ENCODE measurements around the gene GLYATL1B. TPM values are rescaled to one million over a fixed set of nuclear protein-coding genes. Genes with fewer than 3 reads are reported as not detected.
"Not testable (repeated sequence)": the region's sequence is repeated elsewhere in the genome, so short reads cannot be mapped to it uniquely, and the experiment has no call there.

GLYATL1B gene
- total RNA-seq, 1 experiment from 2014 or later, result not detected

DNA sequence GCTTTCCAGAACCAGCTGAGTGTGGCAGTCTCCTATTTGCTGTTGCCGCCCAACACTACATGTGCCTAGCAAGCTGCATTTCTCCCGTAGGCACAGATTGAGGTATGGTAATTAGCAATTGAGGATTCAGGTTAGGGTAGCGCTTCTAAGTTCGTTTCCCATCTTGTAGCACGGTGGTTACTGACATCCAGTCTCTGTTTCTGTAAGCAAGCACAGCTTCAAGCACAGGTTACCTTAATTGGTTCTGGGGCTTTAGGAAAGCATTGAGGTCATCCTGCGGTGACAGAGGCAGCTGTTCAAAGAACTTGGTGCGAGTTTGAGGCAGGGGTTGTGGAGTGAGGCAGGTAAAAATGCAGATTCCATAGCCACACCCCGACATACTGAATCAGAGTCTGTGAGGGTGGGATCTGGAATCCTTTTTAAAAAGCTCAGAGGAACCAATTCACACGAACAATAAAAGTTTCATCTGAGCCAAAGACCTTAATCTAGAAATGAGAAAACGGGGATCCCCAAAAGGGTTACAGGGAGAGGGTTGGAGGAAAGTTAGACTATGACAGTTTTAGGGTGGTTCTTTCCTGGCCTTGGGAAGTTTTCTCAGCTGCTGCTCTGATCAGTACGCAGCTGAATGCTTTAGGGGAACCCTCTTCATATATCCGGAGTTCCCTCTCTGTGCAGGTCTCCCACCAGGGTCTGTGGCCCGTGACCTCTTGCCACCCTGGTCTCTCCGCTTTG lies 21.9 kb upstream of the GLYATL1B start:
- CTCF ChIA-PET; RAD21 ChIA-PET (ENCODE audit: low non-redundant PET in 1 of 2, low total read pairs in 2 of 2, uncharacterized antibody in 2 of 2, unreplicated experiment in 2 of 2); H3K4me1 ChIP-seq (ENCODE audit: control insufficient read depth in 1 of 2, insufficient read depth in 2 of 2, low read length in 2 of 2); DNase-seq (ENCODE audit: low read depth, low spot score); H3K79me2 ChIP-seq (ENCODE audit: insufficient read depth, low read length); H3K27ac ChIP-seq (ENCODE audit: low read depth, low read length); intact Hi-C loops (cut with micrococcal nuclease); H3K9me2 ChIP-seq (ENCODE audit: insufficient read depth); ATAC-seq; H3K36me3 ChIP-seq (ENCODE audit: control insufficient read depth in 1 of 2, insufficient read depth in 2 of 2, low read length in 2 of 2); H3K9me3 ChIP-seq (ENCODE audit: control insufficient read depth in 1 of 2, insufficient read depth in 1 of 2, low read depth in 1 of 2, low read length in 2 of 2); H3K4me3 ChIP-seq (replicated peaks in 1 of 2; ENCODE audit: low read depth in 1 of 2, low read length in 2 of 2); H2AFZ ChIP-seq (ENCODE audit: low read depth, low read length, poor library complexity, severe bottlenecking); BruUV-seq (replicated peaks); POLR2A ChIA-PET; H4K20me1 ChIP-seq (ENCODE audit: insufficient read depth); H3K9ac ChIP-seq (ENCODE audit: low read length); H3K4me2 ChIP-seq (ENCODE audit: low read length): not testable (repeated sequence)
- H3K27me3 ChIP-seq (ENCODE audit: insufficient read depth, low read length), result peaks cover 41% of the 10 kb centered on the region

DNA sequence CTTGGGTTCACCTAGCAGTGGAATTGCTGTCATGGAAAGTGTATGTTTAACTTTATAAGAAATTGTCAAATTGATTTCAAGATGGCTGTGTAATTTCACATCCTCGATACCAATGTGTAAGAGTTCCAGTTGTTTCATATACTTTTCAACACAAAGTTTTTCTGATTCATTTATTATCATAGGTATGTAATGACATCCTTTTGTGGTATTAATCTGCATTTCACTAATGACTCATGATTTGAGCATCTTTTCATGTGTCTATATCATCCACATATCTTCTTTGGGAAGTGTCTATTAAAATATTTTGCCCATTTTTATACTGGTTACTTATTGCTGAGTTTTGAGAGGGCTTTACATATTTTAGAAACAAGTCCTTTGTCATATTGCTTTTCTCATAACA lies 17.0 kb upstream of the GLYATL1B start:
- Histone ChIP-seq H3K4me1 (ENCODE audit: control insufficient read depth in 1 of 2, insufficient read depth in 2 of 2, low read length in 2 of 2) (no peaks in the 10 kb centered on the region), H3K36me3 (ENCODE audit: control insufficient read depth in 1 of 2, insufficient read depth in 2 of 2, low read length in 2 of 2) (no peaks in the 10 kb centered on the region), H4K20me1 (ENCODE audit: insufficient read depth) (no peaks in the 10 kb centered on the region), H3K27me3 (ENCODE audit: insufficient read depth, low read length) (peaks cover 63% of the 10 kb centered on the region), H3K9me2 (ENCODE audit: insufficient read depth) (no peaks in the 10 kb centered on the region), H3K4me3 (replicated peaks in 1 of 2; ENCODE audit: low read depth in 1 of 2, low read length in 2 of 2) (no peak overlapping the region), H3K4me2 (ENCODE audit: low read length) (no peak overlapping the region), H3K79me2 (ENCODE audit: insufficient read depth, low read length) (no peaks in the 10 kb centered on the region), H3K9me3 (ENCODE audit: control insufficient read depth in 1 of 2, insufficient read depth in 1 of 2, low read depth in 1 of 2, low read length in 2 of 2) (no peaks in the 10 kb centered on the region), H3K9ac (ENCODE audit: low read length) (no peak overlapping the region), H3K27ac (ENCODE audit: low read depth, low read length) (no peak overlapping the region), H2AFZ (ENCODE audit: low read depth, low read length, poor library complexity, severe bottlenecking) (no peak overlapping the region)
- no TSS peak for BruUV-seq (replicated peaks)
- ChIA-PET RAD21 (ENCODE audit: low non-redundant PET in 1 of 2, low total read pairs in 2 of 2, uncharacterized antibody in 2 of 2, unreplicated experiment in 2 of 2) (no interaction called here), CTCF (interaction anchor here (1.0 kb wide), 1 partner anchor 11 kb away, joined by 4 read pairs; no protein-coding TSS in a partner anchor), POLR2A (no interaction called here)
- ATAC-seq (no peak), DNase-seq (ENCODE audit: low read depth, low spot score) (no peak)
- intact Hi-C loops (cut with micrococcal nuclease), result no loop called here
- TF ChIP-seq EGR1 (IDR thresholded peaks at IDR 0.05; ENCODE audit: low read depth) (no peak), ZNF274 (IDR thresholded peaks at IDR 0.05; ENCODE audit: low read depth, low read length) (no peak), EZH2 (IDR thresholded peaks at IDR 0.05) (no peak), RAD21 (IDR thresholded peaks at IDR 0.05; ENCODE audit: low read depth) (no peak), CEBPB (IDR thresholded peaks at IDR 0.05; ENCODE audit: low read depth) (no peak), FOSL1 (IDR thresholded peaks at IDR 0.05; ENCODE audit: low read depth) (no peak)
- TF ChIP-seq, protein P1, sequence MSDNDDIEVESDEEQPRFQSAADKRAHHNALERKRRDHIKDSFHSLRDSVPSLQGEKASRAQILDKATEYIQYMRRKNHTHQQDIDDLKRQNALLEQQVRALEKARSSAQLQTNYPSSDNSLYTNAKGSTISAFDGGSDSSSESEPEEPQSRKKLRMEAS (IDR thresholded peaks at IDR 0.05), result no peak
